Loucy (cell line): Measurements from ENCODE around the gene INPP5K.
A peak's percentile ranks its signal among the peaks of the same experiment; 100 is the strongest.
"Not testable (repeated sequence)": the region's sequence is repeated elsewhere in the genome, so short reads cannot be mapped to it uniquely, and the experiment has no call there.

ENCODE experiments used
- H2AFZ ChIP-seq: fragments of 200-600 bp; sonication (generic); 2 replicates; pipeline ENCODE4 v1.6.0; 2016; ENCODE audit warnings: antibody characterized with exemption, mild to moderate bottlenecking, low read length, moderate library complexity
- H3F3A ChIP-seq: fragments of 200-600 bp; 2 replicates; pipeline ENCODE4 v1.6.0; 2016; ENCODE audit warnings: antibody characterized with exemption, low read depth, mild to moderate bottlenecking
- H3K27me3 ChIP-seq: fragments of 200-600 bp; sonication (generic); 2 replicates; pipeline ENCODE4 v1.6.1; 2014; ENCODE audit warnings: low read length, mild to moderate bottlenecking; ENCODE audit not compliant: insufficient read depth, poor library complexity, severe bottlenecking
- H3K36me3 ChIP-seq: fragments of 200-600 bp; sonication (generic); 2 replicates; pipeline ENCODE4 v1.6.1; 2016; ENCODE audit warnings: low read length; ENCODE audit not compliant: insufficient read depth
- H3K4me1 ChIP-seq: fragments of 200-600 bp; sonication (generic); 2 replicates; pipeline ENCODE4 v1.5.1; 2014; ENCODE audit warnings: low read length, mild to moderate bottlenecking; ENCODE audit not compliant: insufficient read depth, poor library complexity, severe bottlenecking
- H3K4me2 ChIP-seq: fragments of 200-600 bp; sonication (generic); 2 replicates; pipeline ENCODE4 v1.6.0; 2014; ENCODE audit warnings: antibody characterized with exemption, low read length, low read depth, mild to moderate bottlenecking; ENCODE audit not compliant: poor library complexity, severe bottlenecking
- H3K4me3 ChIP-seq: fragments of 200-600 bp; sonication (generic); 2 replicates; pipeline ENCODE4 v1.5.1; 2014; ENCODE audit warnings: low read length, mild to moderate bottlenecking, mixed read lengths; ENCODE audit not compliant: poor library complexity, severe bottlenecking
- H3K79me2 ChIP-seq: fragments of 200-600 bp; sonication (generic); 2 replicates; pipeline ENCODE4 v1.6.1; 2014; ENCODE audit warnings: low read length; ENCODE audit not compliant: insufficient read depth
- H3K9ac ChIP-seq: fragments of 200-600 bp; sonication (generic); 2 replicates; pipeline ENCODE4 v1.6.0; 2014; ENCODE audit warnings: mild to moderate bottlenecking, low read depth, low read length, moderate library complexity; ENCODE audit not compliant: poor library complexity, severe bottlenecking
- H3K9me2 ChIP-seq: fragments of 200-600 bp; sonication (generic); replicated peaks from 2 replicates; pipeline ENCODE4 v1.6.1; 2016; ENCODE audit warnings: low read depth, low read length, mixed read lengths
- H3K9me3 ChIP-seq: fragments of 200-600 bp; sonication (generic); 2 replicates; pipeline ENCODE4 v1.6.1; 2014; ENCODE audit warnings: mild to moderate bottlenecking, antibody characterized with exemption, low read length, low read depth; ENCODE audit not compliant: insufficient read depth
- H4K20me1 ChIP-seq: fragments of 200-600 bp; sonication (generic); 2 replicates; pipeline ENCODE4 v1.6.0; 2014; ENCODE audit warnings: antibody characterized with exemption, low read length, mild to moderate bottlenecking; ENCODE audit not compliant: insufficient read depth, poor library complexity, severe bottlenecking
- EZH2phosphoT487 ChIP-seq: fragments of 200-600 bp; IDR thresholded peaks from 2 replicates; pipeline ENCODE4 v1.6.1; 2018; ENCODE audit warnings: antibody characterized with exemption, mild to moderate bottlenecking, moderate library complexity, borderline replicate concordance
- TF ChIP-seq, protein P1 (sequence below): fragments of 200-600 bp; sonication (generic); conservative IDR thresholded peaks from 2 replicates; pipeline ENCODE4 v1.5.1; 2014; ENCODE audit warnings: mild to moderate bottlenecking, antibody characterized with exemption, low read length

The INPP5K gene

GRCh38 chr17:1516388-1517161, at the start of gene INPP5K:
Gene INPP5K, minus strand, starts transcription at chr17:1516612. Its CDS starts 113 bp downstream, at chr17:1516499.
- Histone ChIP-seq H3K79me2 (peaks cover 34% of the 10 kb centered on the region; the same call in 1 of the 2 replicates), H3K27me3 (no peaks in the 10 kb centered on the region), H3K9me2 (no peaks in the 10 kb centered on the region), H3K36me3 (no peaks in the 10 kb centered on the region; the same call in 1 of the 2 replicates), H3K4me1 (peaks cover 12% of the 10 kb centered on the region), H4K20me1 (peaks cover 4% of the 10 kb centered on the region), H3K4me3 (peak within 1 kb of the TSS; percentile 97), H3K9me3 (no peaks in the 10 kb centered on the region), H3F3A (no peaks in the 10 kb centered on the region), H3K4me2 (peak within 1 kb of the TSS; percentile 99), H2AFZ (peak within 1 kb of the TSS; percentile 95), H3K9ac (peak within 1 kb of the TSS; percentile 92)
- no peak for TF ChIP-seq EZH2phosphoT487
- TF ChIP-seq, protein P1, sequence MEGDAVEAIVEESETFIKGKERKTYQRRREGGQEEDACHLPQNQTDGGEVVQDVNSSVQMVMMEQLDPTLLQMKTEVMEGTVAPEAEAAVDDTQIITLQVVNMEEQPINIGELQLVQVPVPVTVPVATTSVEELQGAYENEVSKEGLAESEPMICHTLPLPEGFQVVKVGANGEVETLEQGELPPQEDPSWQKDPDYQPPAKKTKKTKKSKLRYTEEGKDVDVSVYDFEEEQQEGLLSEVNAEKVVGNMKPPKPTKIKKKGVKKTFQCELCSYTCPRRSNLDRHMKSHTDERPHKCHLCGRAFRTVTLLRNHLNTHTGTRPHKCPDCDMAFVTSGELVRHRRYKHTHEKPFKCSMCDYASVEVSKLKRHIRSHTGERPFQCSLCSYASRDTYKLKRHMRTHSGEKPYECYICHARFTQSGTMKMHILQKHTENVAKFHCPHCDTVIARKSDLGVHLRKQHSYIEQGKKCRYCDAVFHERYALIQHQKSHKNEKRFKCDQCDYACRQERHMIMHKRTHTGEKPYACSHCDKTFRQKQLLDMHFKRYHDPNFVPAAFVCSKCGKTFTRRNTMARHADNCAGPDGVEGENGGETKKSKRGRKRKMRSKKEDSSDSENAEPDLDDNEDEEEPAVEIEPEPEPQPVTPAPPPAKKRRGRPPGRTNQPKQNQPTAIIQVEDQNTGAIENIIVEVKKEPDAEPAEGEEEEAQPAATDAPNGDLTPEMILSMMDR: no peak

- Histone ChIP-seq H3F3A (no peaks in the 10 kb centered on the region), H3K27me3 (no peaks in the 10 kb centered on the region), H2AFZ (no peak overlapping the region), H3K4me3 (no peak overlapping the region), H3K36me3 (no peaks in the 10 kb centered on the region), H3K9me2 (no peaks in the 10 kb centered on the region), H3K9ac (no peak overlapping the region), H3K9me3 (no peaks in the 10 kb centered on the region), H3K4me2 (no peak overlapping the region), H3K79me2 (peaks cover 15% of the 10 kb centered on the region), H4K20me1 (peaks cover 15% of the 10 kb centered on the region), H3K4me1 (peaks cover 20% of the 10 kb centered on the region)
- TF ChIP-seq EZH2phosphoT487: no peak
- TF ChIP-seq, protein P1: no peak
Observed at GRCh38 chr17:1565877-1566276, 49.5 kb upstream of the INPP5K start.

DNA sequence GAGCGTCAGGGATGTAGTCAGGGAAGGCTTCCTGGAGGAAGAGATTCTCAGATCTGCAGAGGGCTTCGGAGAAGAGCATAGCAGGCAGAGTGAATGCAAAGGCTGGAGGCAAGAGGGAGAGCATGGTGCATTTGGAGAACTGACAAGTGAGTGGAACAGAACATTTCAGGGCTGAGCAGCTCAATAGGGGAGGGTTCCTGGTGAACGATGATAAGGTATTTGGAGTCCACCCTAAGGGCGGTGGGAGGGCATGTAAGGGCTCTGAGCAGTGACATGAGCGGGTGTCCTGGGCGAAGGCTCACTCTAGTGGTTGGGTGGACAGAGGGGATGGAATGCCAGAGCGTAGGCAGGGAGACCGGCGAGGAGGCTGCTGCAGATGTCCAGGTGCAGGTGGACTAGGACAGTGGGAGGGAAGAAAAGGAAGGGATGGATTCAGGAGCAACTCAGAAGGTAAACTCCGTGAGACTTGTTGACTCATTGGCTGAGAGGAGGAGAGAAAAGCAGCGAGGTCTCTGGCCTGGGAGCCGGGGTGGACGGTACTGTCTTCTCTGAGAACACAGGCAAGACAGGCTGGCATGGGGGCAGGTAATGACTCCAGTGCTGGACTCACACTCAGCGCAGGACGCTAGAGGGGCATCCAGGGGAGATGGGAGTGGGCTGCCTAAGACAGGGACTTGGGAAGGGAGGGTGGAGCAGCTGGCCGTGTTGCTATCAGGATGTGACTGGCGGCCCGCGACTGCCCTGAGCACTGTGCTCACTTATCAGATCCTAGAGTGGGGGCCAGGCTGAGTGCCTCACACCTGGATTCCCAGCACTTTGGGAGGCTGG, 47.6 kb upstream of the INPP5K start:
- Histone ChIP-seq H2AFZ (no peak overlapping the region), H3K4me2 (no peak overlapping the region), H4K20me1 (peaks cover 26% of the 10 kb centered on the region), H3K4me1 (peaks cover 32% of the 10 kb centered on the region), H3K4me3 (no peak overlapping the region), H3K36me3 (no peaks in the 10 kb centered on the region), H3K9me3 (no peaks in the 10 kb centered on the region), H3K9me2 (no peaks in the 10 kb centered on the region), H3K79me2 (peaks cover 34% of the 10 kb centered on the region), H3K9ac (no peak overlapping the region), H3F3A (no peaks in the 10 kb centered on the region), H3K27me3 (no peaks in the 10 kb centered on the region)
- no peak for TF ChIP-seq EZH2phosphoT487
- TF ChIP-seq, protein P1: no peak

GRCh38 chr17:1563471-1563785, 47.0 kb upstream of the INPP5K start:
- Histone ChIP-seq H3K4me3 (peak overlapping the region; percentile 78), H3K4me1 (peaks cover 31% of the 10 kb centered on the region), H3K79me2 (peaks cover 39% of the 10 kb centered on the region), H3K4me2 (peak overlapping the region; percentile 66), H4K20me1 (peaks cover 27% of the 10 kb centered on the region)
- not testable (repeated sequence) for H3K9ac ChIP-seq, H3K27me3 ChIP-seq, H3K36me3 ChIP-seq, H3K9me3 ChIP-seq, H2AFZ ChIP-seq, H3K9me2 ChIP-seq, H3F3A ChIP-seq
